Retinal pigment epithelial cell (primary cell): ENCODE results near the gene CAPRIN1.

Source experiments
- DNase-seq: peaks from one replicate; pipeline ENCODE4 v3.0.0-alpha.2; 2010; ENCODE audit warnings: low read depth
- H3K4me3 ChIP-seq: 2 replicates; pipeline ENCODE4 v1.5.1; 2011; ENCODE audit warnings: mild to moderate bottlenecking, low read length, control low read depth, moderate library complexity
- CTCF ChIP-seq: conservative IDR thresholded peaks from 2 replicates; pipeline ENCODE4 v1.5.1; 2011; ENCODE audit warnings: low read depth, low read length, control low read depth, inconsistent platforms

CAPRIN1 gene

DNA sequence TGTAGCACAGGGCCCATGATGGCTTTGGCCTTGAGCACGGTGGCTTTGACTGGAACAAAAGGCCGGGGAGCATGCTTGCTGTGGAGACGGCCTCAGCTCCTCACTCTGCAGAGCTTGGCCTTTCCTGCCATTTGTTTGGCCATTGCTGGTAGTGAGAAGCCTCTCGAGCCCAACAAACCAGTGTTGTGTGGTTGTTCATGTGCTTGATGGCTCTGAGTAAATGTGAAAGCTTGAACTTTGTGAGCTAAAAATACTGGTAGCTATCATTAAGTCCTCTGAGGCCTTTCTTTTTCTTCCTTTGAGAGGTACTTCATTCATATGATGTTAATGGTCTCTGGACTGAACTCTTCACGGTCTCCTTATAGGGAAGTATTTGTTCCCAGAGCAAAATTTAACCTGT is 93.5 kb downstream of the CAPRIN1 start:
- no peak overlapping the region for H3K4me3 ChIP-seq
- no peak for DNase-seq
- TF ChIP-seq CTCF, result no peak

DNA sequence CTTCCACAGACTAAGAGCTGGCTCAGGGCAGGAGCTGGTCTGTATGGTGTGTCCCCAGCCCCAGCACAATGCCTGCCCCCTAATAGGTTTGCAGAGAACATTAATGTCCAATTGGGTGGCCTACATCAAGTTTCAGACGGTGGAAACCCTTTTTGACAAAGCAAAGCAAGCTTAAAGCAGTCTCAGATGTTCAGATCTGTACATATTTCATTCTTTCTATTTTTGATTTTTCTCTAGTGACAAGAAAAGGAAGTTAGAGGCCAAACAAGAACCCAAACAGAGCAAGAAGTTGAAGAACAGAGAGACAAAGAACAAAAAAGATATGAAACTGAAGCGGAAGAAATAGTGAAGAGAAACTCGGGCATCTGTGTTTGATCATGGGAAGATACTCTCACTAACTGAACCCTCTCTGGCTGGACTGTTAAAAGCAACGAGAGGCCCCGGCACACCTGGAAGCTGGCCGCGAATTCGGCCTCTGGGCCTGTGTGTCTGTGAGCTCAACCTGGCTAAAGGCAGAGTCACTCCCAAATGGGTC is 94.4 kb downstream of the CAPRIN1 start:
- H3K4me3 ChIP-seq, result no peak overlapping the region
- DNase-seq, result no peak
- no peak for TF ChIP-seq CTCF

GRCh38 chr11:34146411-34146810 is 94.9 kb downstream of the CAPRIN1 start:
- no peak overlapping the region for H3K4me3 ChIP-seq
- TF ChIP-seq CTCF, result no peak
- DNase-seq, result no peak

DNA sequence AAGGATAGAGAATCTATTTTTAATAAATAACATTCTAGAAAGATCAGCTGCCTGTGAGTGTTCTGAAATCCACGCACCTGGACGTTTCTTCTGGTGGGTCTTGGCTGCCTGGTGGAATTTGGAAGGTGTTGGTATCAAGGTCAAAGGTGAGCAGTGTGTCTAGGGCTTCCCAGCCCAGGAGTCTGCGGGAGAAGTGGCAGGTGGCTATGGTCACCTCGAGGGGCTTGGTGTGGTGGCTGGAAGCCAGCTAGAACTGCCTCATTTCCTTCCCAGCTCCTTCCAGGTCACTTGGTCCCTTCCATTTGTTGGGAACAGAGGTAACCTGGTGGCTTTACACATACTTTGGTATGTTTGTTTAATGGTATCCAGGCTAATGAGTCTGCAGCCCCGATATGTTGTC is 95.3 kb downstream of the CAPRIN1 start:
- H3K4me3 ChIP-seq, result no peak overlapping the region
- no peak for DNase-seq
- TF ChIP-seq CTCF, result no peak

DNA sequence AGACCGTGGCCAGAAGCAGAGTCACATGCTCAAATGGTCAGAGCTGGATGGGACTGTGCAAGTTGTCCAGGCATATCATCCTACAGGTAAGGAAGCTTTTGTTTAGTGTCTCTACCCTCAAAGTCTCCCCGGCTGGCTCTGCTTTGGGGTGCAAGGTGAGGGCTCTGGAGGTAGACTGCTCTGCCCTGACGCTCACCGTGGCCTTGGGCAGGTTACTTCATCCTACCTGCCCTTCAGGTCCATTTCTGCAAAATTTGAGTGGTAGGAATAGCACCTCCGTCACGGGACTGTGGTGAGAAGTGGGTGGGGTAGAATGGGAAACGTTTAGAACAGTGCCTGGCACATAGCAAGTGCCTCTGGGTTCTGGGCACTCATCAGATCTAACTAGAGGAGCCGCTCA is 96.0 kb downstream of the CAPRIN1 start:
- DNase-seq, result no peak
- TF ChIP-seq CTCF, result no peak
- H3K4me3 ChIP-seq, result no peak overlapping the region

- TF ChIP-seq CTCF, result no peak
- DNase-seq, result no peak
- no peak overlapping the region for H3K4me3 ChIP-seq
Observed at GRCh38 chr11:34148504-34149165, 97.1 kb downstream of the CAPRIN1 start.

- DNase-seq, result no peak
- TF ChIP-seq CTCF, result no peak
- no peak overlapping the region for H3K4me3 ChIP-seq
Observed at GRCh38 chr11:34149274-34149673, 97.7 kb downstream of the CAPRIN1 start.
